NCI-H2227 (cell line): Measurements from ENCODE around the gene UST.
A peak's percentile ranks its signal among the peaks of the same experiment; 100 is the strongest.

Experiments used
- DNase-seq: peaks from one replicate; lab custom pipeline; 2025; ENCODE audit not compliant: unreplicated experiment; lab: John Stamatoyannopoulos, UW

UST gene

DNA sequence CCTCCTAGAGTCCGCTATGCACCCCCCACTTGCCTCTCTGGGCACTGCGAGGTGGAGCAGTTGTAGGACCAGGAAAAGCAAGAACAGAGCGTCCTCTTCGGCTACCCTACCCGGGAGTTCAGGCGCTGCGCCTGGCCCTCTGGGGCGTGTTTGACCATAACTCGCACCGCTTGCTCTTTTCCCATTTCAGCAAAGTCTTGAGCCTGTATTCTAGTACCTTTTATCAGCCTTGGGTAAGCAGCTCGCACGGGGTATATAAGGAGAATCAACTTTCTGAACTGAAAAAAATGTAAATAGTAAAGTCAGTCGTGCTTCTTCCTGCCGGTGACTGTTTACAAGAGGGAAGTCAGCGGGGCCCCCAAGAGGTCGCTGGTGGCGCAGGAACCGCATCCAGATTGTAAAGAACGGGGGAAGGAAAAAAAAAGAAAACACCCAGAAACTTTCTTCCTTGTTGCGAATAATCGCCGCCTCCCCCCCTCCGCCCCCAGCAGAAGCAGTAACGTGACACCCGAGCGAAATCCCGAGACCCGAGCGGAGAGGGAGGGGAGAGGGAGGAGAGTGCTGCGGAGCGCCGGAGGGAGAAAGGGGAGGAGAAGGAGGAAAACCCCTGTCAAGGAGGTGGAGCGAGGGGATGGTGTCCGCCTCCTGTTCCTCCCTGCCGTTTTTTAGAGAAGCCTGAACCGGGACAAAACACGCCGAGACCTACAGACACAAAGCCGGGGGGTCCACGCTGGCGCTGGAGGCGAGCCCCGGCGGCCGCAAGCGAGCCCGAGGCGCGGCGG is at the start of gene UST:
UST (plus strand) TSS at position 668 of the 782 bp plus-strand sequence. CDS start 401 bp downstream, outside the sequence.
- peak; percentile 45 for DNase-seq

DNA sequence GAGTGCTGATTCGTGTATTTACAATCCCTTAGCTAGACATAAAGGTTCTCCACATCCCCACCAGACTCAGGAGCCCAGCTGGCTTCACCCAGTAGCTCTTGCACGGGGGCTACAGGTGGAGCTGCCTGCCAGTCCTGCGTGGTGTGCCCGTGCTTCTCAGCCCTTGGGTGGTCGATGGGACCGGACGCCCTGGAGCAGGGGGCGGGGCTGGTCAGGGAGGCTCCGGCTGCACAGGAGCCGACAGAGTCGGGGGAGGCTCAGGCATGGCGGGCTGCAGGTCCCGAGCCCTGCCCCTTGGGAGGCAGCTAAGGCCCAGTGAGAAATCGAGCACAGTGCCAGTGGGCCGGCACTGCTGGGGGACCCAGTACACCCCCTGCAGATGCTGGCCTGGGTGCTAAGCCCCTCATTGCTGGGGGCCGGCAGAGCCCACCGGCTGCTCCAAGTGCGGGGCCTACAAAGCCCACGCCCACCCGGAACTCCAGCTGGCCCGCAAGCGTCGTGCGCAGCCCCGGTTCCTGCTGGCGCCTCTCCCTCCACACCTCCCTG is 48.9 kb upstream of the UST start:
- DNase-seq, result no peak

- no peak for DNase-seq
Measured at GRCh38 chr6:148698671-148699180, 48.1 kb upstream of the UST start.

DNA sequence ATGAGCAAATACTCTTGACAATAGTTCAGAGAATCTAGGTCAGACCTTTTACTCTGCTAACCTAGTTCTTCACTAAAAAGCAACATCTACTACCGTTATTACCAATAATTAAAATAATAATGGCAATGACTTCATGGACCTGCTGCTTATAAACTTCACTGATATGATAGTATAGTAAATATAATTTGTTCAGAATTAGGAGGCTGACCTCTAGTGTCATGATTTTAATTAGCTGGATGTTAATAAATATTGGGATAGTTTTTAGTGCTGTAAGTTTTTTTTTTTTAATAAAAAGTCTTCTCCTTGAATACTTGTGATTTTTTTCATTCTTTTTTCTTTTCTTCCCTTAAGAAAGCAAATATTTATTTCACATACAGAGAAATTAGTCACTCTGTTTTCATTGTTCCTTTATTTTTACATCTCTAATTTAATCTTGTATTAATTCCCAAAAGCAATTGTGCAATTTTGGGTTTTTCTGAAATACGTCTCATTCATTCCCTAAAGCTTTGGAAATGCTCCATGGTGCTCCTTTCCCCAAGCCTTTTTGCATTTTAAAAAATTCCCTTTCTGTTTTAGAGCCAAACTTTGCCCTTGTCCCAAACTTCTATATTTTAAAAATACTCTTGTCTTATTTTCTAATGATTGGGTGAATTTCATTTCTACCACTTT is 46.6 kb upstream of the UST start:
- no peak for DNase-seq

GRCh38 chr6:148700741-148701311 is 46.0 kb upstream of the UST start:
- DNase-seq, result no peak

DNA sequence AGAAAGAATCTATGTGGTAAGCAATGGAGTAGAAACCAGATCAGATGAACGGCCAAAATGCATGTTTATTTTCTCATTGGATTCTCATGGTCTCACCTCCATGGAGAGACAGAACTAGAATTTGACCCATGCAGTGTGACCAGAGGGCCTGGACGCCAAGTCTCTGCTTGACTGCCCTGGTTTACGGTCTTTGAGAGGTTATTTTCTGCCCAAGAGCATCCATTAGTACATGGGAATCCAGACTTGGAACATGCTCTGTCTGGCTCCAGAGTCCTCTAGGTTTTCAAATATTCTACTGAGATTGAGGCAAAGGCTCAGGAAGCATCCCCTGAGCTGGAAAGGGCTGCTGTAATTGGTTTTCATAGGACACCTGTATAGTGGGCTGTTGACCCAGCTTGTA is 45.5 kb upstream of the UST start:
- no peak for DNase-seq

GRCh38 chr6:148703900-148704299 is 42.9 kb upstream of the UST start:
- no peak for DNase-seq

DNA sequence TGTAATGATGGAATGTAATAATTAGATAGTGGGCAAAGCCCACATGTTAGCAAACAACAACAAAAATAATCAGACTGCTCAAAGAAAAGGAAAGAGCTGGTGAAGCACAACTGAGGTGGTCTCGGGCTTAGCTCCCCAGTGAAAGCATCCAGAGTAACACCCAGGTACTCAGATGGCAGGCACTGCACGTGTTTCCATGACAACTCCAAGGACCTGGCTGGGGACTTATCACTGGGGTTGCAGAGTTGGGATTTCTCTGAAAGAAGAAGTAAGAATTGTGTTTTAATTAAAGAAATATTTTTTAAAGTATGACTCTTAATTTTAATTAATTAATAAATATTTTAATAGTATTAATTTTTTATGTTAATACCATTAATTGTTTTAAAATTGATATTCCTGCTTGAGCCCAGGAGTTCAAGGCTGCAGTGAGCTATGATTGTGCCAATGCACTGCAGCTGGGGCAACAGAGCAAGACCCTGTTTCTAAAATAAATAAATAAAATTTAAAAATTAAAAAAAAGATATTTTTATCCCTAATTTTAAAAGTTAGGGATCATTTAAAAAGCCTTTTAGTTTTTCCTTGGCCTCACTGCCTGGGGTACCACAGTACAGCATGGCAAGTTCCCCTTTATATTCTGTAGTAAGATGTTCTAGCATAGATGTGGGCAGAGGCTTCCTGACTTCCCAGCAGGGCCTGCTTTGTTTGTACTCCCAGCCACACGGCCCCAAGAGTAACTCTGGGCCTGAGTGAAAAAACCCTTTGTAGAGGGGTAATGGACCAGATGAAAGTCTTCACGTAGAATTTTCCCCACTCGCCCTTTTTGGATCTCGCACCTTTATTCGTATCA is 42.2 kb upstream of the UST start:
- no peak for DNase-seq

GRCh38 chr6:148708707-148709106 is 38.1 kb upstream of the UST start:
- DNase-seq, result no peak

DNA sequence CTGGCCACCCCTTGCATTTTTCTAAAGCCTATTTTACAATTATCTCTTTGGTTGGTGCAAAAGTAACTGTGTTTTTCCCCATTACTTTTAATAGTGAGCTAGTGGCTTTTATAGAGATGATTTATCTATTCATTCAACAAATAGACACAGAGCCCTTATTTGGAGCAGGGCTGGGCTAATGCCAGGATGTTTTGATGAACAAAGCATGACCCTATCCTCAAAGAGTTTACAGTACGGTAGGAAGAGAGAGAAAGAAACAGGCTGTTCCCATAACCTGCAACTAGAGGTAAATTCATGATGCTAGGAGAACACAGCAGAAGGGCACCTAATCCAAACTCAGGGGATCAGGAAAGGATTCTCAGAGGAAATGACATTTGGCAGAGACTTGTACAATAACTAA is 37.3 kb upstream of the UST start:
- no peak for DNase-seq

- no peak for DNase-seq
Measured at GRCh38 chr6:148711833-148712654, 34.8 kb upstream of the UST start.

DNA sequence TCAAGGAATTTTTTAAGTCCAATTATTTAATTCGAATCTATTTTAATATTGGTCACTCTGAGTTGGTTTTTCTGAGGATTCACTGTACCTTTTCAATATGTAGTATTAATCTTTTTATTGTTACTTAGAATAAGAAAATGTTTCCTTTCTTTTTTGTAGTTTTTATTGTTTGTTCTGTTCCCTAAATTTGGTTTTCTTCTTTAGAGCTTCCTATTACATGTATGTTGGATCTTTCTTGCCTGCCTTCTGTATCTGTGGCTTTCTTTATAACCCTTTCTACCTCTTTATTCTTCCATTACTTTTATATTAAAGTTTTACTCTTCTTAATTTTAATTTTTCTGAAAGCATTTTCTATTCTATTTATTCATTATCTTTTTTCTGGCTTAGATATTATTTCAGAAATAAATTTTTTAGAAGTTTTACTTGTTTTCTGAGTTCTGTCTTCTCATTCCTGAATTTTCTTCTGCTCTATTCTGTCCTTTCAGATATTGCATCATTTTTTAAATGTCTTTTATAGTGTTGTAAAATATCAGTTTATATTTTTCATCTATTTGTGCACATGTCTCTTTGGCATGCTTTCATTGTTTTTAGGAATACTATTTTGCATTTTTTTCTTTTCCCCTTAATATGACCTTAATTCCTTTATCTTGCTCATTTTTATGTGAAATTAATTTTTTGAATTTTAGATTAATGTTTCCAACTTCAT is 33.6 kb upstream of the UST start:
- no peak for DNase-seq

- no peak for DNase-seq
Measured at GRCh38 chr6:148713921-148714320, 32.9 kb upstream of the UST start.

GRCh38 chr6:148716811-148717210 is 30.0 kb upstream of the UST start:
- DNase-seq, result no peak

DNA sequence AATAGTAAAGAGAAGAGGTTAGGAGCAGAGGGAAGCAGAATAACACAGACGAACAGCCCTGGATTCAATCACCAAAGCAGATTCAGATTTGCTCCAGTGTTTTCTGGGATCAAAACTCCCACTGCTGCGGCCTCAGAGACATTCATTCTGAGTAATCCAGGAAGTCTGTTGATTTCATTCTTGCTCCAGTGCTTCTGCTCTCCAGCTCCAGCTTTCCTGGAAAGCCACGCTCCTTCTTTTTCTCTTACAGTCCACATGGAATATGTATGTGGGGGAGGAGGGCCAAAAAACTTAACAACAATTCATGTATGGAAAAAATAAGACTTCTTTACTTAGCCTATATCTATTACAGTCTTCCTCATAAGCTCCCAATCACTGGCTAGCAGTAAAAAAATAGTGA is 26.4 kb upstream of the UST start:
- DNase-seq, result no peak

GRCh38 chr6:148720897-148721296 is 25.9 kb upstream of the UST start:
- DNase-seq, result no peak

DNA sequence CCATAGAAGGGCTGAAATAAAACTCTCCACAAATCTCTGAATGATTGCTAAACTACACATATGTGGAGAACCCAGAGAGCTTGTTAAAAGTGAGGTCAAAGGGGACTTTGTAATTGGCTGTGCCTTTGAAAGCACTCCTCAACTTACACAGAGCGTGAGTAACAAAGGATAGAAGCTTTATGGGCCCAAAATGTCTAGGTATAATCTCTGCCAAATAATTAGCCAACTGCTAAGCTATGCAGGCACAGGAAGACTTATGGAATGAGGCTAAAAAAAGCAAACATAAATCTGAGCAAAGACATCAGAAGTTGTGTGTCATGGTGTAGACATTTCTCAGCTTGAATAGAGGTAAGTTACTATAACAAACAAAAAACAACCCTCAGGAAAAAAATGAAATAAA is 23.3 kb upstream of the UST start:
- DNase-seq, result no peak

- no peak for DNase-seq
Measured at GRCh38 chr6:148724428-148724827, 22.4 kb upstream of the UST start.

DNA sequence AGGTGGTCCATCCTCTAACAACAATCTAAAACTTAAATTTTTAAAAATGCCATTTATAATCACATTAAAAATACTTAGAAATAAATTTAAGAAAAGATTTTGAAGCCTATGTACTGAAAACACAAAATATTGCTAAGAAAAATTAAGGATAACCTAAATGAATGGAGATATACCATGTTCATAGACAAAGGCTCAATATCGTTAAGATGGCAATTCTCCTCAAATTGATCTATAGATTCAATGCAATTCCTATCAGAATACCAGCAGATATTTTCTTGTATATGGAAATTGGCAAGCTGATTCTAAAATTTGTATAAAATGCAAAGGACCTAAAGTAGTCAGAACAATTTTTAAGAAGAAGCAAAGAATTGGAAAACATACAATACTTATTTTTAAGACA is 19.7 kb upstream of the UST start:
- DNase-seq, result no peak
